ENCODE measurements around the gene CCDC171. TPM values are rescaled to one million over a fixed set of nuclear protein-coding genes. Genes with fewer than 3 reads are reported as not detected.

The CCDC171 gene
- total RNA-seq, 4 donors from 2014 or later = 3.2 to 12.4 (median 7.3) TPM

- H3K36me3 ChIP-seq = peaks cover 2% of the 10 kb centered on the region
- no peak for DNase-seq (ENCODE audit: low spot score in 2 of 2)
- H3K4me1 ChIP-seq = peaks cover 5% of the 10 kb centered on the region
- no peaks in the 10 kb centered on the region for H3K27me3 ChIP-seq
- no peak for TF ChIP-seq POLR2A (IDR thresholded peaks at IDR 0.05)
- TF ChIP-seq EP300 (IDR thresholded peaks at IDR 0.05) = no peak
- no peak for TF ChIP-seq POLR2AphosphoS5 (IDR thresholded peaks at IDR 0.05)
- TF ChIP-seq CTCF (IDR thresholded peaks at IDR 0.05) = no peak
- 68% methylated on average over 5 of the region's 5 CpGs for WGBS
- H3K27ac ChIP-seq = no peak overlapping the region
- H3K4me3 ChIP-seq = no peak overlapping the region
- H3K9me3 ChIP-seq = no peaks in the 10 kb centered on the region
Measured at GRCh38 chr9:15722888-15723287, 170.0 kb downstream of the CCDC171 start.

GRCh38 chr9:15724016-15724415 is 171.2 kb downstream of the CCDC171 start:
- 85% methylated on average over 1 of the region's 1 CpG for WGBS

GRCh38 chr9:15724612-15725011 is 171.8 kb downstream of the CCDC171 start:
- 32% methylated on average over 1 of the region's 1 CpG for WGBS
- H3K4me3 ChIP-seq = no peak overlapping the region
- H3K9me3 ChIP-seq = no peaks in the 10 kb centered on the region
- H3K27ac ChIP-seq = no peak overlapping the region
- H3K36me3 ChIP-seq = peaks cover 2% of the 10 kb centered on the region
- H3K27me3 ChIP-seq = no peaks in the 10 kb centered on the region
- DNase-seq (ENCODE audit: low spot score in 2 of 2) = no peak
- TF ChIP-seq POLR2A (IDR thresholded peaks at IDR 0.05) = no peak
- no peak for TF ChIP-seq CTCF (IDR thresholded peaks at IDR 0.05)
- no peak for TF ChIP-seq EP300 (IDR thresholded peaks at IDR 0.05)
- TF ChIP-seq POLR2AphosphoS5 (IDR thresholded peaks at IDR 0.05) = no peak
- peaks cover 5% of the 10 kb centered on the region for H3K4me1 ChIP-seq

More at GRCh38 chr9:15724016-15724415, 171.2 kb downstream of the CCDC171 start:
- Histone ChIP-seq H3K36me3 (peaks cover 2% of the 10 kb centered on the region), H3K27ac (no peak overlapping the region), H3K4me1 (peaks cover 5% of the 10 kb centered on the region), H3K4me3 (no peak overlapping the region), H3K9me3 (no peaks in the 10 kb centered on the region), H3K27me3 (no peaks in the 10 kb centered on the region)
- TF ChIP-seq EP300 (IDR thresholded peaks at IDR 0.05) = no peak
- no peak for TF ChIP-seq POLR2A (IDR thresholded peaks at IDR 0.05)
- TF ChIP-seq CTCF (IDR thresholded peaks at IDR 0.05) = no peak
- TF ChIP-seq POLR2AphosphoS5 (IDR thresholded peaks at IDR 0.05) = no peak
- DNase-seq (ENCODE audit: low spot score in 2 of 2) = no peak

GRCh38 chr9:15725953-15726352 is 173.1 kb downstream of the CCDC171 start:
- H3K9me3 ChIP-seq = no peaks in the 10 kb centered on the region
- H3K27ac ChIP-seq = no peak overlapping the region
- no peak overlapping the region for H3K4me3 ChIP-seq
- 47% methylated on average over 1 of the region's 1 CpG for WGBS
- no peak for DNase-seq (ENCODE audit: low spot score in 2 of 2)
- no peaks in the 10 kb centered on the region for H3K27me3 ChIP-seq
- peaks cover 2% of the 10 kb centered on the region for H3K36me3 ChIP-seq
- TF ChIP-seq POLR2A (IDR thresholded peaks at IDR 0.05) = no peak
- TF ChIP-seq CTCF (IDR thresholded peaks at IDR 0.05) = no peak
- no peak for TF ChIP-seq EP300 (IDR thresholded peaks at IDR 0.05)
- TF ChIP-seq POLR2AphosphoS5 (IDR thresholded peaks at IDR 0.05) = no peak
- H3K4me1 ChIP-seq = peaks cover 5% of the 10 kb centered on the region

GRCh38 chr9:15729507-15729906 is 176.7 kb downstream of the CCDC171 start:
- no peak for DNase-seq (ENCODE audit: low spot score in 2 of 2)
- TF ChIP-seq POLR2A (IDR thresholded peaks at IDR 0.05) (no peak), EP300 (IDR thresholded peaks at IDR 0.05) (no peak), CTCF (IDR thresholded peaks at IDR 0.05) (no peak), POLR2AphosphoS5 (IDR thresholded peaks at IDR 0.05) (no peak)
- H3K27me3 ChIP-seq = no peaks in the 10 kb centered on the region
- H3K4me3 ChIP-seq = no peak overlapping the region
- H3K9me3 ChIP-seq = no peaks in the 10 kb centered on the region
- WGBS = 71% methylated on average over 2 of the region's 2 CpGs
- H3K4me1 ChIP-seq = peaks cover 5% of the 10 kb centered on the region
- no peak overlapping the region for H3K27ac ChIP-seq
- H3K36me3 ChIP-seq = no peaks in the 10 kb centered on the region

Data from suprapubic skin (tissue), 4 donors.